Stimulated activated naive B cell treated with anti-CD40 and anti-IgM and Interleukin-4, amounts not matched to agents 10 μg/mL and 1 μg/mL and 100 μg/mL, for 72 hours (primary cell): ENCODE measurements around the gene CWC15.
"Not testable (repeated sequence)": the region's sequence is repeated elsewhere in the genome, so short reads cannot be mapped to it uniquely, and the experiment has no call there.

Experiments
- ATAC-seq, 2 donors: fragments of 150-1000 bp; cut with Tn5 transposase; replicated peaks; 2 replicates each; pipeline ENCODE4 v1.10.0; 2021; ENCODE audit warnings: moderate library complexity in 1 of 2
- DNase-seq: peaks from one replicate; pipeline ENCODE4 v3.0.0; 2021
- H3K27ac Mint-ChIP-seq: one replicate; pipeline ENCODE4 v1.8.0; 2022; ENCODE audit warnings: mild to moderate bottlenecking, mixed read lengths
- H3K27me3 Mint-ChIP-seq, 2 donors: one replicate each; pipeline ENCODE4 v1.8.0; 2022; ENCODE audit warnings: mixed read lengths in 2 of 2
- H3K36me3 Mint-ChIP-seq, 2 donors: one replicate each; pipeline ENCODE4 v1.8.0; 2022; ENCODE audit warnings: mixed read lengths in 2 of 2, mild to moderate bottlenecking in 1 of 2
- H3K4me1 Mint-ChIP-seq, 2 donors: one replicate each; pipeline ENCODE4 v1.8.0; 2022; ENCODE audit warnings: mixed read lengths in 2 of 2, mild to moderate bottlenecking in 1 of 2
- H3K4me3 Mint-ChIP-seq, 2 donors: one replicate each; pipeline ENCODE4 v1.8.0; 2022; ENCODE audit warnings: mild to moderate bottlenecking in 2 of 2, mixed read lengths in 2 of 2, moderate library complexity in 1 of 2
- H3K9me3 Mint-ChIP-seq, 2 donors: one replicate each; pipeline ENCODE4 v1.8.0; 2022; ENCODE audit warnings: mixed read lengths in 2 of 2, mild to moderate bottlenecking in 1 of 2

CWC15 gene

GRCh38 chr11:94973099-94973968, at the start of gene CWC15, which contains the start of gene KDM4D:
Gene CWC15 (minus strand): TSS chr11:94973556. CDS start chr11:94972185, 1,371 bp downstream.
Gene KDM4D (plus strand): TSS chr11:94973709. CDS start chr11:94997373, 23,664 bp downstream.
- peak; percentile 99 to 100 for ATAC-seq
- H3K36me3 Mint-ChIP-seq: peaks cover 23 to 28% of the 10 kb centered on the region in 2 donors
- H3K27ac Mint-ChIP-seq: peak within 1 kb of the TSS; percentile 95
- H3K9me3 Mint-ChIP-seq: no peaks in the 10 kb centered on the region
- peak; percentile 92 for DNase-seq
- H3K4me3 Mint-ChIP-seq: peak within 1 kb of the TSS; percentile 91 to 94
- H3K4me1 Mint-ChIP-seq: peaks cover 7 to 24% of the 10 kb centered on the region in 2 donors
- H3K27me3 Mint-ChIP-seq: no peaks in the 10 kb centered on the region

- not testable (repeated sequence) for H3K27ac Mint-ChIP-seq, H3K4me1 Mint-ChIP-seq, H3K4me3 Mint-ChIP-seq
Measured at GRCh38 chr11:95021468-95021867, 48.1 kb upstream of the CWC15 start.

GRCh38 chr11:95016139-95016538, 42.8 kb upstream of the CWC15 start:
- Mint-ChIP-seq H3K27me3 (peaks cover 13 to 19% of the 10 kb centered on the region in 2 donors), H3K9me3 (no peaks in the 10 kb centered on the region), H3K4me1 (no peaks in the 10 kb centered on the region), H3K27ac (no peak overlapping the region), H3K36me3 (no peaks in the 10 kb centered on the region), H3K4me3 (no peak overlapping the region)
- ATAC-seq (no peak), DNase-seq (no peak)

More at GRCh38 chr11:95021468-95021867, 48.1 kb upstream of the CWC15 start:
- H3K36me3 Mint-ChIP-seq, DNase-seq, H3K9me3 Mint-ChIP-seq, ATAC-seq, H3K27me3 Mint-ChIP-seq: not testable (repeated sequence)

GRCh38 chr11:95014184-95014821, 40.9 kb upstream of the CWC15 start:
- H3K4me3 Mint-ChIP-seq: no peak overlapping the region

DNA sequence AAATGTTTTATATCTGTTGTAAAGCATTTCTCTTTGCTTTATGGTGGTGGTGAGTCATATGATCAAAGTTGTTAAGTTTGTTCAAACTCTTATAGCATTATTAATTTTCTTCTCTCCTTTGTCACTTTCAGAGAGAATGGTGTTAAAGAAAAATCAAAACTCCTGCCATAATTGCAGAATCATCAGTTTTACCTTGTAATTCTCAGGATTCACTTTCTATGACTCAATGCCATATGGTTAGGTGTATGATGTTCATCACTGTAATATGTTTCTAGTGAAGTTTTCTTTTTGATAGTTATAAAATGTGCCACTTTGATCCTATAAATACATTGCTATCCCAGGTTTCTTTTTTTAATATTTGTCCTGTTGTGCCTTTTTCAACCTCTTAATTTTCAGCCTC, 38.0 kb upstream of the CWC15 start:
- peaks cover 0 to 1% of the 10 kb centered on the region in 2 donors for H3K4me1 Mint-ChIP-seq
- no peak for ATAC-seq
- no peaks in the 10 kb centered on the region for H3K36me3 Mint-ChIP-seq

More at GRCh38 chr11:95014184-95014821, 40.9 kb upstream of the CWC15 start:
- Mint-ChIP-seq H3K27me3 (peaks cover 13 to 23% of the 10 kb centered on the region in 2 donors), H3K27ac (no peak overlapping the region), H3K9me3 (no peaks in the 10 kb centered on the region), H3K36me3 (no peaks in the 10 kb centered on the region), H3K4me1 (no peaks in the 10 kb centered on the region)
- DNase-seq (no peak), ATAC-seq (no peak)

DNA sequence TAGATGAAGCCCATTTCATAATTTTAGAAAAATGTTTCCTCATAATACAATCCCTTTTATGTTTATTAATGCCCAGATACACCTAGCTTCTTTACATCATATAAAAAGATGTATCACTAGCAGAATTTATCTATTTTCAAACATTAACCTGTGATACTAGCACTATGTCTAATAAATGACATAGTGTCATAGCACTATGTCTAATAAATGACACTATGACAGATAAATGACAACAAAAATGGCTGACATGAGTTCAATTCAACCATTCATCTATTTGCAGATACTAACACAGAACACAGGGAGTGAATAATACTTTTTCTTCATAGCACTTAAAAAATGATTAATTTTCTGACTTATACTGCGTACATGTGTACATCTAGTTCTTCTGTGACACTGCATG, 32.3 kb upstream of the CWC15 start:
- ATAC-seq: no peak
- Mint-ChIP-seq H3K4me1 (peaks cover 0 to 1% of the 10 kb centered on the region in 2 donors), H3K27ac (no peak overlapping the region), H3K4me3 (no peak overlapping the region), H3K36me3 (no peaks in the 10 kb centered on the region), H3K27me3 (peaks cover 12 to 27% of the 10 kb centered on the region in 2 donors), H3K9me3 (peaks cover 0 to 4% of the 10 kb centered on the region in 2 donors)
- DNase-seq: no peak

More for the DNA sequence above, 38.0 kb upstream of the CWC15 start:
- Mint-ChIP-seq H3K9me3 (peaks cover 0 to 4% of the 10 kb centered on the region in 2 donors), H3K4me3 (no peak overlapping the region), H3K27ac (no peak overlapping the region), H3K27me3 (peaks cover 28 to 31% of the 10 kb centered on the region in 2 donors)
- DNase-seq: no peak

- Mint-ChIP-seq H3K4me3 (no peak overlapping the region), H3K27ac (no peak overlapping the region), H3K4me1 (peaks cover 0 to 1% of the 10 kb centered on the region in 2 donors), H3K27me3 (peaks cover 12 to 26% of the 10 kb centered on the region in 2 donors), H3K36me3 (peaks cover 5 to 6% of the 10 kb centered on the region in 2 donors), H3K9me3 (peaks cover 0 to 4% of the 10 kb centered on the region in 2 donors)
- ATAC-seq (no peak), DNase-seq (no peak)
Measured at GRCh38 chr11:95003716-95004115, 30.4 kb upstream of the CWC15 start.

DNA sequence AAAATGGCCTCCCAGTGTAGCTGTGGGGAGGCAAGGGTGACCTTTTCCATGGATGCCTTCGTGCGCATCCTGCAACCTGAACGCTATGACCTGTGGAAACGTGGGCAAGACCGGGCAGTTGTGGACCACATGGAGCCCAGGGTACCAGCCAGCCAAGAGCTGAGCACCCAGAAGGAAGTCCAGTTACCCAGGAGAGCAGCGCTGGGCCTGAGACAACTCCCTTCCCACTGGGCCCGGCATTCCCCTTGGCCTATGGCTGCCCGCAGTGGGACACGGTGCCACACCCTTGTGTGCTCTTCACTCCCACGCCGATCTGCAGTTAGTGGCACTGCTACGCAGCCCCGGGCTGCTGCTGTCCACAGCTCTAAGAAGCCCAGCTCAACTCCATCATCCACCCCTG, 24.9 kb upstream of the CWC15 start:
- Mint-ChIP-seq H3K27me3 (no peaks in the 10 kb centered on the region), H3K4me1 (no peaks in the 10 kb centered on the region), H3K9me3 (no peaks in the 10 kb centered on the region), H3K4me3 (no peak overlapping the region), H3K36me3 (peaks cover 6% of the 10 kb centered on the region in 2 donors), H3K27ac (no peak overlapping the region)
- ATAC-seq: no peak
- no peak for DNase-seq

GRCh38 chr11:94997437-94997836, 24.1 kb upstream of the CWC15 start:
- Mint-ChIP-seq H3K4me1 (no peaks in the 10 kb centered on the region), H3K4me3 (no peak overlapping the region), H3K9me3 (no peaks in the 10 kb centered on the region), H3K36me3 (peaks cover 6% of the 10 kb centered on the region in 2 donors), H3K27ac (no peak overlapping the region), H3K27me3 (no peaks in the 10 kb centered on the region)
- no peak for DNase-seq
- no peak for ATAC-seq

GRCh38 chr11:94993400-94993943, 20.1 kb upstream of the CWC15 start:
- no peak for DNase-seq
- ATAC-seq: no peak
- peaks cover 0 to 1% of the 10 kb centered on the region in 2 donors for H3K36me3 Mint-ChIP-seq
- no peak overlapping the region for H3K4me3 Mint-ChIP-seq
- H3K9me3 Mint-ChIP-seq: no peaks in the 10 kb centered on the region
- no peak overlapping the region for H3K27ac Mint-ChIP-seq
- peaks cover 13 to 15% of the 10 kb centered on the region in 2 donors for H3K27me3 Mint-ChIP-seq
- H3K4me1 Mint-ChIP-seq: no peaks in the 10 kb centered on the region

DNA sequence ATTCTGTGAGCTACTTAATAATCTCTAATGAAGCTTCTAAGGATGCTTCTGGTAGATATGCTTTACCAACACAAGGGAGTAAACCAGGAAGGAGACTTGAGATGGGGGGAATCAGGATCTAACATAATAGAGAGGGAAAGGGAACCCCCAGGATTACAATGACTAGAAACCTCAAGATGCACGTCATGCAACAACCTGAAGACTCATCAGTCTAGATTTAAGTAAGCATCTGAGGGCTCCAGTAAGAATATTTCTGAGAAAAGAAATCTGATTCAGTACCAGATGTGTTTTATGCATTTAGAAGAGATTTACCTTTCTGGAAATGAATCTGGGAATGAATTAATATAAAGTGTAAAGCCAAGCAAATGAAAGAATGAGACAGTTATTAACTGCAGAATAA, 15.4 kb upstream of the CWC15 start:
- H3K27me3 Mint-ChIP-seq: peaks cover 22% of the 10 kb centered on the region in 2 donors
- DNase-seq: no peak
- no peak for ATAC-seq
- H3K27ac Mint-ChIP-seq: no peak overlapping the region
- H3K4me1 Mint-ChIP-seq: no peaks in the 10 kb centered on the region
- H3K4me3 Mint-ChIP-seq: no peak overlapping the region
- H3K36me3 Mint-ChIP-seq: no peaks in the 10 kb centered on the region
- H3K9me3 Mint-ChIP-seq: no peaks in the 10 kb centered on the region

DNA sequence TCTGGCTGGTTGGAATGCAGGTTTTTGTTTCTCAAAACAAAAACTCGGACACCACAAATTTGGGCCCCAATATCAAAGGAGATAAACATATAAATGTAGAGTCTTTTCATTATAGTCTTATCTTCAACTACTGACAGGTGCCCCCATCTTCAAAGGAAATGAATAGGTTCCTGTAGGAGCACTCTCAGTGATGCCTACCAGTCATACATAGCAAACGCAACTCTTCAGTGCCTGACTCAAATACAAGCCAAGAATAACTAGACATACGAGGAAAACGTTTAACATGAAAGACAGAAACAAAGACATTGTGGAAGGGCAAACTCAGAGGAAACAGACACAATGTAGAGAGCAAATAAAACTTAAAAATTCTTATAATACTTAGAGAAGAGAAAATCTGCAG, 14.0 kb upstream of the CWC15 start:
- ATAC-seq (no peak), DNase-seq (no peak)
- Mint-ChIP-seq H3K4me1 (no peaks in the 10 kb centered on the region), H3K9me3 (no peaks in the 10 kb centered on the region), H3K36me3 (no peaks in the 10 kb centered on the region), H3K27me3 (peaks cover 22% of the 10 kb centered on the region in 2 donors), H3K27ac (no peak overlapping the region), H3K4me3 (no peak overlapping the region)

DNA sequence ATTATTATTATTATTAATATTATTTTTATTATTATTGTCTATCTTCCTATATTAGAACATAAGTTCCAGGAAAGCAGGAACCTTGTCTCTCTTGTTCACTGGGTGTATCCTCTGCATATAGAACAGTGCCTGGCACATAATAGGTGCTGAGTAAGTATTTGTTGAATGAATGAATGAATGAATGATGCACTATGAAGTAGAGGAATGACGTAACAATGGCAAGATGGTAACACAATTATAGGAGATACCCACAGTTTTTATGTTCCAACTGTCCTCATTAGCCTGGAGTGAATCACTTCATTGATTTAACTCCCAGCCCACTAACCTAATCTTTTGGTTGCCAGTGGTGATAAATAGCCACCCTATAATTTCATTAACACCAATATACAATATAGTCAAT, 2.2 kb upstream of the CWC15 start:
- Mint-ChIP-seq H3K27ac (no peak overlapping the region), H3K4me1 (peaks cover 3 to 17% of the 10 kb centered on the region in 2 donors), H3K9me3 (no peaks in the 10 kb centered on the region), H3K36me3 (peaks cover 10 to 14% of the 10 kb centered on the region in 2 donors), H3K27me3 (no peaks in the 10 kb centered on the region), H3K4me3 (no peak overlapping the region)
- no peak for ATAC-seq
- no peak for DNase-seq

DNA sequence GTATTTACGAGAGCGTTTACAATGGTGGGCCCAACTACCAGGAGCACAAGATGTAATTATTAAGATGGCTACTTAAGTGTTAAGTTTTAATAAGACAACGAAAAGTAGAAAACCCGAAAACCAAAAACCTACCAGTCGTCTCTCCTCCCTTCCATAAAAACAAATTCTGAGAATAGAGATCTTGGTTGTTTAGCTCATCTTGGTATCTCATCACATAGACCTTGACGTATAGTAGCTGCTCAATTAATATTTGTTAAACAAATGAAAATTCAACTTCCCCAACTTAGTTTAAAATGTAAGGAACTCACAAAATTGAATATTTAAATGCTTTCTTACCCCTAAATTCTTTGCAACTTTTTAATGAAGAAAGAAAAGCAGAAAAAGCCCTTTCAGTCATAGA, 822 bp upstream of the CWC15 start:
- Mint-ChIP-seq H3K4me1 (peaks cover 3 to 19% of the 10 kb centered on the region in 2 donors), H3K27me3 (no peaks in the 10 kb centered on the region), H3K36me3 (peaks cover 14 to 19% of the 10 kb centered on the region in 2 donors), H3K9me3 (no peaks in the 10 kb centered on the region), H3K27ac (peak overlapping the region; percentile 95), H3K4me3 (peak overlapping the region; percentile 91 to 94)
- no peak for DNase-seq
- no peak for ATAC-seq
